ENCODE results near the gene SLC9A3.
"Not testable (repeated sequence)": the region's sequence is repeated elsewhere in the genome, so short reads cannot be mapped to it uniquely, and the experiment has no call there.

Gene SLC9A3

GRCh38 chr5:524973-525761 is 918 bp upstream of the SLC9A3 start:
- FAIRE-seq = no peak

GRCh38 chr5:523441-524222 is 617 bp downstream of the SLC9A3 start:
- FAIRE-seq = no peak

- no peak for FAIRE-seq
Measured at GRCh38 chr5:522899-523440, 1.3 kb downstream of the SLC9A3 start.

- FAIRE-seq = no peak
Measured at GRCh38 chr5:522116-522515, 2.1 kb downstream of the SLC9A3 start.

- no peak for FAIRE-seq
Measured at GRCh38 chr5:521680-522079, 2.6 kb downstream of the SLC9A3 start.

- FAIRE-seq = no peak
Measured at GRCh38 chr5:520850-521226, 3.4 kb downstream of the SLC9A3 start.

- FAIRE-seq = no peak
Measured at GRCh38 chr5:520196-520849, 3.9 kb downstream of the SLC9A3 start.

GRCh38 chr5:518721-519120 is 5.5 kb downstream of the SLC9A3 start:
- no peak for FAIRE-seq

- FAIRE-seq = no peak
Measured at GRCh38 chr5:517535-518100, 6.6 kb downstream of the SLC9A3 start.

- FAIRE-seq = no peak
Measured at GRCh38 chr5:516980-517379, 7.3 kb downstream of the SLC9A3 start.

GRCh38 chr5:516338-516925 is 7.8 kb downstream of the SLC9A3 start:
- no peak for FAIRE-seq

GRCh38 chr5:515273-515836 is 8.9 kb downstream of the SLC9A3 start:
- no peak for FAIRE-seq

GRCh38 chr5:514673-515072 is 9.6 kb downstream of the SLC9A3 start:
- no peak for FAIRE-seq

- FAIRE-seq = no peak
Measured at GRCh38 chr5:514101-514485, 10.2 kb downstream of the SLC9A3 start.

- no peak for FAIRE-seq
Measured at GRCh38 chr5:513216-514100, 10.8 kb downstream of the SLC9A3 start.

- no peak for FAIRE-seq
Measured at GRCh38 chr5:511476-511875, 12.8 kb downstream of the SLC9A3 start.

- no peak for FAIRE-seq
Measured at GRCh38 chr5:510521-510920, 13.7 kb downstream of the SLC9A3 start.

- no peak for FAIRE-seq
Measured at GRCh38 chr5:509611-510185, 14.6 kb downstream of the SLC9A3 start.

GRCh38 chr5:507986-508575 is 16.2 kb downstream of the SLC9A3 start:
- not testable (repeated sequence) for FAIRE-seq

GRCh38 chr5:505951-506525 is 18.2 kb downstream of the SLC9A3 start:
- no peak for FAIRE-seq
